A673 (cell line): ENCODE measurements around the gene MAML2. TPM values are rescaled to one million over a fixed set of nuclear protein-coding genes. Genes with fewer than 3 reads are reported as not detected.

Source experiments
- BruUV-seq: library from RNA; stranded (reverse); fragments of 400-500 nt; replicated peaks from 2 replicates; lab custom pipeline; 2021; lab: Mats Ljungman, UMichigan
- CTCF ChIA-PET: fragments of 300-600 bp; sonication (Branson Sonifier 250); formaldehyde crosslinking; loops from one replicate; lab custom pipeline; 2022; ENCODE audit warnings: antibody characterized with exemption; lab: Charles Lee
- POLR2A ChIA-PET: fragments of 300-600 bp; sonication (Branson Sonifier 250); formaldehyde crosslinking; loops from one replicate; lab custom pipeline; 2022; ENCODE audit warnings: antibody characterized with exemption; ENCODE audit not compliant: low non-redundant PET; lab: Charles Lee
- DNase-seq: peaks from one replicate; pipeline ENCODE4 v3.0.0-alpha.2; 2015; ENCODE audit warnings: low spot score
- H3K27ac ChIP-seq: fragments of 200-600 bp; sonication (generic); 2 replicates; pipeline ENCODE4 v1.5.1; 2016; ENCODE audit warnings: mixed run types, low read depth, mild to moderate bottlenecking, mixed read lengths, antibody characterized with exemption, low read length; ENCODE audit not compliant: poor library complexity, severe bottlenecking
- H3K27me3 ChIP-seq: fragments of 200-600 bp; sonication (generic); replicated peaks from 2 replicates; pipeline ENCODE4 v1.6.1; 2017; ENCODE audit warnings: mixed run types, low read depth, mild to moderate bottlenecking, mixed read lengths, antibody characterized with exemption, low read length; ENCODE audit not compliant: insufficient read depth, poor library complexity
- H3K36me3 ChIP-seq: fragments of 200-600 bp; sonication (generic); 2 replicates; pipeline ENCODE4 v1.6.1; 2016; ENCODE audit warnings: mixed run types, mild to moderate bottlenecking, mixed read lengths, antibody characterized with exemption, low read length; ENCODE audit not compliant: insufficient read depth, poor library complexity, severe bottlenecking
- H3K4me1 ChIP-seq: fragments of 200-600 bp; sonication (generic); 2 replicates; pipeline ENCODE4 v1.6.1; 2017; ENCODE audit warnings: mixed run types, mild to moderate bottlenecking, mixed read lengths, antibody characterized with exemption, low read length; ENCODE audit not compliant: insufficient read depth, poor library complexity, severe bottlenecking
- H3K4me3 ChIP-seq: fragments of 200-600 bp; sonication (generic); 2 replicates; pipeline ENCODE4 v1.5.1; 2016; ENCODE audit warnings: low read depth, mixed run types, mild to moderate bottlenecking, mixed read lengths, low read length; ENCODE audit not compliant: poor library complexity, severe bottlenecking
- H3K9me3 ChIP-seq: fragments of 200-600 bp; sonication (generic); 2 replicates; pipeline ENCODE4 v1.6.1; 2016; ENCODE audit warnings: mixed run types, low read depth, mild to moderate bottlenecking, mixed read lengths, antibody characterized with exemption, low read length; ENCODE audit not compliant: poor library complexity, severe bottlenecking
- EZH2 ChIP-seq: fragments of 200-600 bp; sonication (generic); IDR thresholded peaks from 2 replicates; pipeline ENCODE4 v1.6.1; 2017; ENCODE audit warnings: borderline replicate concordance, low read depth, mild to moderate bottlenecking, mixed read lengths, antibody characterized with exemption, low read length; ENCODE audit not compliant: poor library complexity, severe bottlenecking
- intact Hi-C: fragments of 100-400 bp; cut with micrococcal nuclease; formaldehyde crosslinking; loops from one replicate; pipeline ENCODE4 v1.10.0; 2022; ENCODE audit not compliant: unreplicated experiment
- total RNA-seq: library from RNA; stranded (reverse); gene quantifications from 2 replicates; pipeline ENCODE4 v1.2.3, GENCODE V29; 2021
- TF ChIP-seq, protein P1 (sequence below): fragments of 300-800, 200-600 bp; sonication (generic); conservative IDR thresholded peaks from 2 replicates; pipeline ENCODE4 v1.5.1; 2017; ENCODE audit warnings: low read depth, mild to moderate bottlenecking, antibody characterized with exemption, low read length, moderate library complexity, mixed read lengths

The MAML2 gene
- total RNA-seq, 1 experiment from 2014 or later: 6.4 TPM

DNA sequence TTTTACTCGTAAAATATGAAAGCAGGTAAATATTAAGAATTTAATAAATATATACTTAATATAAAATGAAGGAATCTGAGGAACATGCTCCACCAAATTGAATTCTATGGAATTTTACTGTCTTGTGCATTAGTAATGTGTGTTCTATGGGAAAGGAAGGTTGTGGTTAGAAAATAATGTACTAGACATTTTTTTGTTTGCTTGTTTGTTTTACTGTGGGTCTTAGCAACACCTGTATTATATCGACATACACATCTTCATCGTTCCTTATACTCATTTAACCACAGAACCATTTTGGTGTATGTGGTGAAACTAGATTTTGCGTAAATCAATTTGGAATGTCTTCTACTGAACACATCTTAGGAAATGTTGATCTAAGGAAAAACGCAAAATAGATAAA lies 304.9 kb downstream of the MAML2 start:
- Histone ChIP-seq H3K27me3 (no peaks in the 10 kb centered on the region), H3K36me3 (no peaks in the 10 kb centered on the region), H3K9me3 (no peaks in the 10 kb centered on the region), H3K4me1 (no peaks in the 10 kb centered on the region), H3K4me3 (no peak overlapping the region), H3K27ac (no peak overlapping the region)
- no peak for TF ChIP-seq EZH2
- TF ChIP-seq, protein P1, sequence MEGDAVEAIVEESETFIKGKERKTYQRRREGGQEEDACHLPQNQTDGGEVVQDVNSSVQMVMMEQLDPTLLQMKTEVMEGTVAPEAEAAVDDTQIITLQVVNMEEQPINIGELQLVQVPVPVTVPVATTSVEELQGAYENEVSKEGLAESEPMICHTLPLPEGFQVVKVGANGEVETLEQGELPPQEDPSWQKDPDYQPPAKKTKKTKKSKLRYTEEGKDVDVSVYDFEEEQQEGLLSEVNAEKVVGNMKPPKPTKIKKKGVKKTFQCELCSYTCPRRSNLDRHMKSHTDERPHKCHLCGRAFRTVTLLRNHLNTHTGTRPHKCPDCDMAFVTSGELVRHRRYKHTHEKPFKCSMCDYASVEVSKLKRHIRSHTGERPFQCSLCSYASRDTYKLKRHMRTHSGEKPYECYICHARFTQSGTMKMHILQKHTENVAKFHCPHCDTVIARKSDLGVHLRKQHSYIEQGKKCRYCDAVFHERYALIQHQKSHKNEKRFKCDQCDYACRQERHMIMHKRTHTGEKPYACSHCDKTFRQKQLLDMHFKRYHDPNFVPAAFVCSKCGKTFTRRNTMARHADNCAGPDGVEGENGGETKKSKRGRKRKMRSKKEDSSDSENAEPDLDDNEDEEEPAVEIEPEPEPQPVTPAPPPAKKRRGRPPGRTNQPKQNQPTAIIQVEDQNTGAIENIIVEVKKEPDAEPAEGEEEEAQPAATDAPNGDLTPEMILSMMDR: no peak
- POLR2A ChIA-PET: no interaction called here
- CTCF ChIA-PET: no interaction called here
- intact Hi-C loops: no loop called here
- BruUV-seq: no TSS peak
- no peak for DNase-seq

DNA sequence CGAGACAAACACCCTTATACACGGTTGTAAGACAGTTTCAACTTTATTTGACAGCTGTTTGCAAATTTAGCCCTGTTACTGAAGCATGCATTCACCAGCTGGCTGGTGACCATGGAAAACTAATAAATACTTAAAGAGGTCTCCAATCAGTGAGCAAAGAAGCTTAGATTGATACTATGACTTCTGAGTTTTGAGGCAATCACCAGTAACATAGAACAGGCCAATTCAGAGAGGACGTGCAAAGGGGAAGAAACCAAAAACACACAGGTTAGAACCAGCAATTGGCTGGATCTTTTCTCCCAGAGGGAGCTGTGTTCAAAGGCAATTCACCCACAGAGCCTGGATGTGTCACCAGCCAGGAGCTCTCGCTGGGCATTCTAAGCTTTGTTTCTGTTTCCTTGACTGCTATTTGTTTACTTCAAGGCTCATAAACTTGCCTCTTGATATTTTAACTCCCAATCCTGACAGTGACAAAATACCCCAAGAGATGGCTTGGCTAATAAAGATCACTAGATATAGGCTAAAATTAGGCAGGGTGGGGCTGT lies 305.5 kb downstream of the MAML2 start:
- DNase-seq: peak; percentile 9
- ChIA-PET POLR2A (no interaction called here), CTCF (no interaction called here)
- no peak overlapping the region for H3K27ac ChIP-seq
- no peaks in the 10 kb centered on the region for H3K36me3 ChIP-seq
- intact Hi-C loops: no loop called here
- no peaks in the 10 kb centered on the region for H3K9me3 ChIP-seq
- no TSS peak for BruUV-seq
- H3K4me1 ChIP-seq: no peaks in the 10 kb centered on the region
- no peaks in the 10 kb centered on the region for H3K27me3 ChIP-seq
- no peak overlapping the region for H3K4me3 ChIP-seq
- TF ChIP-seq, protein P1: no peak
- no peak for TF ChIP-seq EZH2

DNA sequence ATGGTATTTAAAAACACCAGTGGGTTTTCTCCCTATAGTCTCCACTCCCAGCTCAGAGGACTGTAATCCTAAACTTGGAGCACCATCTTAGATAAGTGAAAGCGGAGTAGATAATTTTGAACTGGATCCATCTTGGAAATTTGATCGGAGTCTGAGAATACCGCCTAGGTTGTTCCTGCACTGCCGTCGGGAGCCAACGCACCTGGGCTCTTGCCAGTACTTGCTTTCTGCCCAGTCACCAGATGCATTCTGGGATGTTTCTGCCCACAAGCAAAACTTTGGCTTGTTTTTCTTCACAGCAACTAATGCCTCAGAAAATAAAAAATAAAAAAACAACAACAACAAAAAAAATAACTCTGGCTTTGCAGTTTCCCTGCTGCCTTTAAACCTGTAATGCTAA lies 306.1 kb downstream of the MAML2 start:
- no peaks in the 10 kb centered on the region for H3K36me3 ChIP-seq
- no peak for DNase-seq
- H3K9me3 ChIP-seq: no peaks in the 10 kb centered on the region
- ChIA-PET CTCF (no interaction called here), POLR2A (no interaction called here)
- H3K4me1 ChIP-seq: no peaks in the 10 kb centered on the region
- no peak overlapping the region for H3K27ac ChIP-seq
- intact Hi-C loops: no loop called here
- H3K27me3 ChIP-seq: no peaks in the 10 kb centered on the region
- H3K4me3 ChIP-seq: no peak overlapping the region
- TF ChIP-seq, protein P1: no peak
- TF ChIP-seq EZH2: no peak
- BruUV-seq: no TSS peak
